HG03342 (cell line): ENCODE data around the gene TNPO3.

Source experiments
- ATAC-seq: cut with Tn5 transposase; IDR thresholded peaks from one replicate; pipeline ENCODE4 v1.9.1; 2021; ENCODE audit warnings: mild to moderate bottlenecking, moderate library complexity; ENCODE audit not compliant: unreplicated experiment

The TNPO3 gene

GRCh38 chr7:128940494-128941322 is 114.2 kb downstream of the TNPO3 start:
- ATAC-seq: peak; percentile 66

DNA sequence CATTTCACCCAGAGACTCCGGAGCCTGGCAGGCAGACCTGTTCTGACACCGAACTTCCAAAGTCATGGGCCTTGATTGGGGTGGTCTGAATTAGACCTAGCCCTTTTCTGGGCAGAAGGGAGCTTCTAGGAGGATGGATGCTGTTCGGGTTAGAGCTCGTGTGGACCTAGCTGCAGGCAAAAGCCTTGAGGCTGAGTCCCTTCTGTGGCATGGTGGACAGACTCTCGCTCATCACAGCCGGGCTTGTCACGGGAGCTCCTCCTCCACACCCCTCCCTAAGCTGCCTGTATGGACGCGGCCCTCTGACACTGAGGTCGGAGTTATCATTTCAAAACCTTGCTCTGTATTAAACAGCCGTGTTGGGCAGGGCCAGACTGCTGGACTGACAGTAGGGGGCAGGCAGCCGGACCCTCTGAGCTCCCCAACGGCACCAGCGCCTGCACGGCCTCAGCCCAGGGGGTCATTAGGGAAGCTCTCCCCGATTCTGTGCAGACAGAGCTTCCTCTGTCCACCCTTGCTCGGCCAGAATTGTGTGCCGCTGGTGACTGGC is 115.0 kb downstream of the TNPO3 start:
- peak; percentile 22 for ATAC-seq

GRCh38 chr7:128939075-128939860 is 115.6 kb downstream of the TNPO3 start:
- no peak for ATAC-seq

GRCh38 chr7:128938544-128939074 is 116.3 kb downstream of the TNPO3 start:
- ATAC-seq: no peak

- ATAC-seq: no peak
Observed at GRCh38 chr7:128937647-128938543, 117.0 kb downstream of the TNPO3 start, which contains the start of gene IRF5. Gene IRF5, plus strand, starts transcription at chr7:128937927. Its CDS starts 4,155 bp downstream, at chr7:128942082.

DNA sequence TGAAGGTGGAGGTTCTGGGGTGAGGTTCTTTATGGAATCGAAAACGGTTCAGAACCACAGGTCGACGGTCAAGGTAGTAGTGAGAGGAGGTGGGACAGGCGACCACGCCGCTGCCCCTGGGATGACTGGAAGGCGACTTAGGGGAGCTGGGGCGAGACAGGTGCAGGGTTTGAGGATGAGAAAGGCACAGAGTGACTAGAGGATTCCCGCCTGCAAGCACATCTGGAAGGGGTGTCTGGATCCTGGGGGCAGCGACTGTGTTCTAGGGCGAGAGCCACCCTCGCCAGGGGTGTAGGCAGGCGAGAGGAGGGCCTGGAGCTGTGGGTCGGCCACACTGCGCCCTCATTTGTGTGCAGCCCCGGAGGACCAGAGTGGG is 117.7 kb downstream of the TNPO3 start:
- ATAC-seq: no peak

GRCh38 chr7:128936798-128937197 is 118.1 kb downstream of the TNPO3 start:
- ATAC-seq: no peak

- no peak for ATAC-seq
Observed at GRCh38 chr7:128935342-128935730, 119.6 kb downstream of the TNPO3 start.

- ATAC-seq: peak; percentile 40
Observed at GRCh38 chr7:128934361-128935341, 120.3 kb downstream of the TNPO3 start.

DNA sequence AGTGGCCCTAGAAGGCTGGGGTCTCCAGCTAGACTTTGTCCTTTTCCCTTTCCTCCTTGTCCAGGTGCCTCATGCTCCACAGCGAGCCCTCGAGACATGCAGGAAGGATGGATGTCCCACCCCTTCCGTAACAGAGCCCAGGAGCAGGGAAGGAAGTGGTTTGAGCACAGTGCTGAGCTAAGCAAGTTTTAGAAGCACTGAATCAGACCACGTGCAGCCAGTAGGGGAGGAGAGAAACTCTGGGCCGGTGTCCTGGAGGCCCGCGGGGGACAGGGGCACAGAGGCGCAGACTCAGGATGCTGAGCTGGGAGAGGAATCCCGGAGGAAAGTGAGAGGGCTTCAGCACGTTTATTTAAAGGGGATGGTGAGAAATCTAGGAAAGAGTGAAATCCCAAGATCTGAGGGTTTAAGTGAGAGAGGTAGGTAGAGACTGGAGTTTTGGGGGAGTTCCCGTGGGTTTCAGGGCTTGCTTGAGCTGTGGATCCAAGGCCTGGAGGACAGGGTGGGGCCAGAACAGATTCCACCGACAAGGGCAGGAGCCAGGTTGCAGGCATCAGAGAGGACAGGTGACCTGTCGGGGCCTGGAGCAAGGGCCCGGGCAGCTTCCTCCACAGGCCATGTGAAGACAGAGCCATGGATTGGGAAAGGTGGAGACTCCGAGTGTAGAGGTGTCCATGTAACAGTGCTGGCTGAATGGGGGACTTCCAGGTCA is 121.6 kb downstream of the TNPO3 start:
- ATAC-seq: peak; percentile 24

DNA sequence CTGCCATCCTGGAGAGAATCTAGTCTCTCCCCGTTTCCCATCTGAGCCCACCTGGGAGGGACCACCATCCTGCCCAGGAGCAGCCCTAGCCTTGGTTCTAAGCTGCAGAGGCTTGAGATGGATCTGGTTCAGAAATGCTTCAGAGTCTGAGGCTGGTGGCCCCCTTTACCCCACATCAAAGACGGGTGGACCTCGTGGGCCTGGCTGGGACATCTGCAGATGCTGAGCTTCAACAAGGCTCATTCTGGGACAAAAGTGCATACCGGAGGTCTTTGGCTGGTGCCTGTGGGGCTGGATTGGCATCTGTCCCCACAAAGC is 122.1 kb downstream of the TNPO3 start:
- no peak for ATAC-seq

- no peak for ATAC-seq
Observed at GRCh38 chr7:128931965-128932861, 122.7 kb downstream of the TNPO3 start.

- no peak for ATAC-seq
Observed at GRCh38 chr7:128931190-128931798, 123.6 kb downstream of the TNPO3 start.

DNA sequence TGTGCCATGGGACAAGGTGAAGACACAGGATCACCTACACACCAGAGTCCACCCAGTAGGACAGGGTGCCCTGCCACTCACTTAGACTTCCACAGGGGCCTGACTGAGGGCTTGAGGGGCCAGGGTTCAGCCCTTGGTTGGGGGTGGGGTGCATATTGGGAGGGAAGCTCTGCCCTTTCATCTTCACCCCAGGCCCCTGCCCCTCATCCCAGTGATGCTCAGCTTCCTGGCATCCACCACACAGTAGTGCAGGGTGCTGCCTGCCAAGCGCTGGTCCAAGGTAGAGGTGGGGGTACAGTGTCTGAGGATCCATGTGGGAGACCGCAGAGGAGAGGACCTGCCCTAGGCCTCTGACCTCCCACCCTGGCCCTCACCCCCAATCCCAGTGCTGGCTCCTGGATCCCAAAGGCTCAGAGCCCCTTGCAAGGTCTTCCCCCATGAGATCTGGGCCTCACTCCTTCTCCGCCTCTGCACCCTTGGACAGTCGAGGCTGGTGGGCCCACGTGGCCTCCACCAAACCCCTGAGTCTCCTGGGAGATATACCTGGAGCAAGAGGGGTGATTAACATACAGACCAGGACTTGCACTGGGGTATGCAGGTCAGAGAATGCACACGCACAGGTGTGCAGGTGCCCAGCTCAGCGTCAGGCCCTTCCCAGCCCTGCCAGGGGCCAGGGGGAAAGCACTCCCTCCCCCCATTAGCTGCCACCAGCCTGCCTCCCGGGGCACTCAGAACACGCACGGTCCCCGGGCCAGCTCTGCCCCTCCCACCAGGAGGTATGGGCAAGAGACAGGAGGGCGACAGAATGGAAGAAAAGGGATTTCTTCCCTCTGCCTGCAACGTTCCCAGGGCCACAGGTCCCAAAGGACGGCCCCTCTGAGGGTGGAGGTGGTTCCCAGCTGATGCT is 125.8 kb downstream of the TNPO3 start:
- ATAC-seq: no peak

GRCh38 chr7:128928159-128928813 is 126.6 kb downstream of the TNPO3 start:
- no peak for ATAC-seq
